ENCODE results near the gene FBN1. TPM values are rescaled to one million over a fixed set of nuclear protein-coding genes. Genes with fewer than 3 reads are reported as not detected.

FBN1 gene
- total RNA-seq, 1 experiment from 2014 or later: 109 TPM

GRCh38 chr15:48433226-48433886 lies 212.2 kb downstream of the FBN1 start:
- peak; percentile 82 for DNase-seq (ENCODE audit: low read depth)

- peak; percentile 48 for DNase-seq (ENCODE audit: low read depth)
Measured at GRCh38 chr15:48432688-48433087, 212.8 kb downstream of the FBN1 start.

DNA sequence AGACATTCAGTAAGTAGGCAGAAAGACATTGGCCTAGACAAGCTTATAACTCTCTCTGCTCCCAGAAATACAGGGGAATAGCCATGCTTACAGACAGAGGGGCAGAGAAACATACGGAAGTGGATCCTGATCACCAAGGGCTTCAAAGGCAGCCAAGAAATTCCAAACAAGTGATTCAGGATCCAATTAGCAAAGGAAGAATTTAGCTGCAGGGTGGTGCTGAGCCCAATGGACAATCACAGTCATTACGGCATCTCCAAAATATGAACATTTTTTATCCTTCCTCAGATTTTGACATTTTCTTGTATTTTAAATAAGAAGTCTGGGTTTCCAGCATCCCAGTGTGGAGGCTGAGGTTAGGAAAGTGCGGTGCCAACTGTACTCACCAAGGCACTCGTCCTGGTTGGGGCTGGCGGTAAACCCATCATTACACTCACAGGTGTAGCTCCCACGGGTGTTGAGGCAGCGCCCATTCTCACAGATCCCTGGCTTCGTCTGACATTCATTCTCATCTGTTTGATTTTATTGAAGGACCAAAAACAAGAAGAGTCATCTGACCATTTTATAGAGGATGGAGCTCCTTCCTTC lies 217.5 kb downstream of the FBN1 start:
- peak; percentile 54 for DNase-seq (ENCODE audit: low read depth)

DNA sequence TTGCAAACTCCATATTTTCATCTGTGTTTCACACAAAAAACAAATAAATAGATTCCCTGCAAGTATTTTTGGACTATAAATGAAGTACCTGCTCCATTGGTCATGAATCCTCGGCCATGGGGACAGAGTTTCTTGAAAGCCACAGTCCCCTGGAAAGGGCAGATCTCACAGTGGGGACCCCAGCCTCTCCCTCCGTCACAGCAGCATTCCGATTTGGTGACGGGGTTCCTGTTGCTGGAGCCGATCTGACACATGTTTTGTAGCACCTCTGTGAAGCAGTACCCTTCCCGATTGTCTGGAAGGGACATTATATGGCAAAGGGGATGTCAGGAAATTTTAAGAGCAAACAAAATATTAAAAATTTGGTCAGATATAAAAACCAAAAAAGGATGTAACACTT lies 218.0 kb downstream of the FBN1 start:
- DNase-seq (ENCODE audit: low read depth): no peak

DNA sequence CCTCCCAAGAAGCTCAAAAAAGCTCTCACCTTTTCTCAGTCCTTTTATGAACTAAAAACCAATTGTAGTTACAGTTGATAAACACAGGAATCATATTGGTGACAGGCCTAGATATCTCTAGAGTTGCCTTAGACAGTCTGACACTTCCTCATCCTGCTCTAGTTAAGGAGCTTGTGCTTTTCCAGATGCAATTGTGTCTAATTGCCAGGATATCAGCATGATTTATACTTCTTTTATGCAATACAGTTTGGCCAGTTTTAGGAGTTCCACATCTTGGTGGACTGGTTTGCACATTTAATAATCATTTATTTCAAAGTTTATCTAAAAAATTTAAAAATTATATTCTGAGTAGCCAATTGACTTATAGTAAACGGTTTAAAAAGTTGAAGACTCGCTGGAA lies 218.6 kb downstream of the FBN1 start:
- DNase-seq (ENCODE audit: low read depth): no peak

GRCh38 chr15:48426044-48426443 lies 219.5 kb downstream of the FBN1 start:
- DNase-seq (ENCODE audit: low read depth): peak; percentile 21

DNA sequence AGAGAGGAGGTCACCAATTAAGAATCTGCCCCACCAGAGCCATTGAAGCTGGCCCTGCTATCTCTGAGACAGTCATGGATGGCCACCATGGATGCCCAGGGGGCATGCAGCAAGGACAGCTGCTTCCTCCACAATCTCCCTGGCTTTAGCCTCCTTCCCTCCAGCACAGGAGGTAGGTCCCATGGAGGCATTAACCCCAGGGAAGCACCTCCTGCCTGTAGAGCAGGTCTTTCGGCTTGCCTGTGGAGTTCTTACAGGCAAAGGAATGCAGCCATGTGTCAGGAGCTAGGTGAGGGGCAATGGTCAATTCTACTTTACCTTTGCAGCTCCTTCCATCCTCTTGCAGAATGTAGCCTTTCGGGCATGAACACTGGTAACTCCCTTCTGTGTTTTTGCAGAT lies 220.5 kb downstream of the FBN1 start:
- no peak for DNase-seq (ENCODE audit: low read depth)

- no peak for DNase-seq (ENCODE audit: low read depth)
Measured at GRCh38 chr15:48423896-48424475, 221.5 kb downstream of the FBN1 start.

DNA sequence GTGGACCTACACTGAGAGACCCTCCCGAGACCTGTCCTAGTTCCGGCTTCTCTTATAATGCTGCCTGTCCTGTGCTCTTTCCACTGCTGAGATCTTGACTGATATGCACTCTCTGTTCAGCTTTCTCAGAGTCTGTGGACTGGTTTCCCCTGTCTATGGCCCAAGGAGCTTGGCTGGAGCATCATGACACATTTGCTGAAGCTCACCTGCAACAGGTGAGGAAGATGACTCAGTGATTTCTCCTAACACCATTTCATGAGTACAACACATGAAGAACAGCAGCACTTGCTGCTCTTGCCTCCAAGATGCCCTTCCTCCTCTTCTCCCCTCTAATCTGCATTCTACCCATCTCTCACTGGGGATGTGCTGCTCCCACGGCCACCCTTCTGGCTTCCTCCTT lies 222.2 kb downstream of the FBN1 start:
- no peak for DNase-seq (ENCODE audit: low read depth)

DNA sequence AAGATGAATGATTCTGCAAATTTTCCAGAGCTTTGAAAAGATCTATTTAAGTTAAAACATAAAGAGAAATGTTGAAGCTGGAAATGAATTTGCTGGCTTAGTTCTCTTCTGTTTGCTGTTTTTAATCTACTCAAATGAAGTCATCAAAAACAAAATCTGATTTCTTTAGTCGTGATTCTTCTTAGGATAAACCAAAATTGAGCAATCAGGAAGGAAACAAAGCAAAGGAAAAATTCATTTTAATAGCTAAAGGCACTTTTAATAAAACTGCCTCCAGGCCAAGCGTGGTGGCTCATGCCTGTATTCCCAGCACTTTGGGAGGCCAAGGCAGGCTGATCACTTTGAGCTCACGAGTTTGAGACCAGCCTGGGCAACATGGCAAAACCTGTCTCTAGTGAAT lies 223.1 kb downstream of the FBN1 start:
- DNase-seq (ENCODE audit: low read depth): no peak

- no peak for DNase-seq (ENCODE audit: low read depth)
Measured at GRCh38 chr15:48421362-48421761, 224.1 kb downstream of the FBN1 start.

GRCh38 chr15:48419896-48420295 lies 225.6 kb downstream of the FBN1 start:
- DNase-seq (ENCODE audit: low read depth): no peak

DNA sequence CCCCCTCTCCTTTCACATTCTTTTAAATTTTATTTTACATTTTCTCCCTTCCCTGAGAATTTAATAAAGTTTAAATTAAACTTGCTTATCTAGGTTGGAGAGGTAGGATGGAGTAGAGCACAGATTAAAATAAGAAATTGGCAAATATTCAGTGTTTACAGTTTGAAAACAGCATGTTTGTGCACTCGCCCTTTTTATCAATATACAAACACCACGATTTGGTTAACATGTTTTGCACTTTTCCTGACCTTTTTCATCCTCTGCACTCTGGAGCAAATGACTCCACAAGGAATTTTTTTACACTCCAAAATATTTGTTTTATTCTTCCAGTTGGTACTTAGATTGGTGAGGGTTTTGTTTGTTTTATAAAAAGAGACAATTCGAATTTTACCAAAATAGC lies 227.2 kb downstream of the FBN1 start:
- DNase-seq (ENCODE audit: low read depth): no peak

DNA sequence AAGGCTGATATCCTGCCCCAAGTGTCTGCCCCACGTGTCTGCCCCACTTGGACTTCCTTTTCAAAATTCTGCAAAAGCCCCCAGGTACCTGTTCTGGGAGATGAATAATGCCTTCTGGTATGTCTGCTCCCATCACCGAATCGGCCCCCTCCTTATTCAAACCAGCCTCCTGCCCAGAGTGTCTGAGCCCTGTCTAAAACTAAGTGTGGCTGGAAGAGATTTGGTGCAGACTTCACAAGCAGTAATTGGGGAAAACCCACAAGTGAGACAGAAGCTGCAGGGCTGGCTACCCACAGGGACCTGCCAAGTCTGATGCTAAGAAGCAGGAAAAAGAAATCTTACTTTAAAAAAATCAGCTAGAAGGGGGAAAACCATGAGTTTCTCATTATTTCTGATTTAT lies 229.2 kb downstream of the FBN1 start:
- no peak for DNase-seq (ENCODE audit: low read depth)

GRCh38 chr15:48415036-48415886 lies 230.2 kb downstream of the FBN1 start:
- peak; percentile 25 for DNase-seq (ENCODE audit: low read depth)

DNA sequence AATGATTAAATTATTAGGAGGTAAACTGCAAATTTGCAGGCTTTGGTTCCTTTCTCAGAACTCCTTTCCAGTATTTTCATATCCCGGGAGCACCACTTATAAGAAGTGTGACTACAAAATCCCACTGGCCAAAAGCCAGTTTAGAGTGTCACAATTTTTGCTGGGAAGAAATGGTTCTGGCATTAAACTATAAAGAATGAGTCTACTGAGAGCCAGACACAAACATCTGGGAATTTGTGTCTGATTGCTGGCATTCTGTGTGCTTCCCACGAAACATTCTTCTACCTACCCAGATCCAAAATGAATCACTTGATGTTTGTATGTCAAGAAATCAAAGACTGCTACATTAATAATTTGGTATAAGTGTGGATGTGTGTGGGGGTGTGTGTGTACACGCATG lies 231.5 kb downstream of the FBN1 start:
- DNase-seq (ENCODE audit: low read depth): peak; percentile 80

GRCh38 chr15:48413304-48413703 lies 232.2 kb downstream of the FBN1 start:
- DNase-seq (ENCODE audit: low read depth): peak; percentile 91

- peak; percentile 84 for DNase-seq (ENCODE audit: low read depth)
Measured at GRCh38 chr15:48411971-48412591, 233.4 kb downstream of the FBN1 start.

DNA sequence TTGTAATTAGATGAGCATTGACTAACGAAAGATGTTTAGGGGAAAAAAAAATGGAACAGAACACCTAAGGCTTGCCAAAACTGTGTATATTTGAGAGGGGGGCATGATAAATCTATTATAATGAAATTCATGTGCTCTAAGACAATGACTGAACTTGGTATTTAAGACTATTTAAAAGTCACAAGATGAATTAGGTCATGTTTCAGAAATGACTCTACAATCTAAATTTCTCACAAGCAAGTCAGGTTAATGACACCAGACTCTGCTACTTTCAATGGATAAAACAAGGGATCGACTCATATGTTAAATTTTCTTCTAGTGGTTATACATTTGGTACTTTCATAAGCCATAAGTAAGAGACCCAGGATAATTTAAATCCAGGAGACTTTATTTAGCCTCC lies 235.9 kb downstream of the FBN1 start:
- DNase-seq (ENCODE audit: low read depth): no peak

DNA sequence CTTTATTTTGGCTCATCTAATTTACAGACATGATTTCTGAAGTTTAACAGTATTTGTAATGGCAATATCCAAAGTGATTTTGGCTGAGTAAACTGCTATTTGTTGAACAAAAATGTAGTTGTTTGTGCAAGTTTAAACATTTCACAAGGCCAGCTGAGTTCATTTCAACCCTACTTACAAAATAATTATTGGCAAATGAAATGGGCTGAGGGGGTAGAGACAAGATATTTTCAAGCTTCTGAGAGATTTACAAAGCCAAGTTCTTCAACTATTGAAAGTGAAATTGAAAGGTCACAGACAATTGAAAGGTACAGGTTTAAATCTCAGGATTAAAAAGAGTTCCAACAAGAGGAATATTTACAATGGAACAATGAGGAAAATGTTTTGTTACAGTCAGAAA lies 237.2 kb downstream of the FBN1 start:
- no peak for DNase-seq (ENCODE audit: low read depth)

DNA sequence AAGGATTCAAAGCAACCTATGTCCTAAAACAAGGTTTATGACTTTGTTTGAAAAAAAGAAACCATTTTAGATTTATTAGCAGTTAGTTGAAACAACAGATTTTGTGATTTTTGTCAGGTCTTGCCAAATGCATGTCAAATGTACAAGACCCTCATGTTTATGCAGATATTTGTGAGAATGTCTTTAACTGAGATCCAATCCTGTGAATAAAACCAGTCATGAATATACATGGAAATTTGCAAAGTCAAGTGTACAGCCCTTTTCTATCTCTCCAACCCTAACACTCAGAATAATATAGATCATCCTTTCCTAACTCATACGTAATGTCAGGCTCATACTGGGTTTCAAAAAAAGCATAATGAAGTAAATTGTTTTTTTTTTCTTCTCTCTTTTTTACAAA lies 237.9 kb downstream of the FBN1 start:
- DNase-seq (ENCODE audit: low read depth): no peak

GRCh38 chr15:48406911-48407310 lies 238.6 kb downstream of the FBN1 start:
- DNase-seq (ENCODE audit: low read depth): no peak

All from LHCN-M2 (cell line).